ENCODE data around the gene SLC6A1.

GRCh38 chr3:10981031-10981430 lies 11.5 kb upstream of the SLC6A1 start:
- TF ChIP-seq SUZ12 (IDR thresholded peaks at IDR 0.05; ENCODE audit: extremely low read depth, insufficient read depth, insufficient read length) = no peak
- TF ChIP-seq ZNF274 (IDR thresholded peaks at IDR 0.05; ENCODE audit: low read depth, low read length) = no peak
